ENCODE results near the gene SPATA2L. TPM values are rescaled to one million over a fixed set of nuclear protein-coding genes. Genes with fewer than 3 reads are reported as not detected.

The SPATA2L gene
- total RNA-seq, 4 donors from 2014 or later, result 10.7 to 33.6 (median 16.1) TPM

DNA sequence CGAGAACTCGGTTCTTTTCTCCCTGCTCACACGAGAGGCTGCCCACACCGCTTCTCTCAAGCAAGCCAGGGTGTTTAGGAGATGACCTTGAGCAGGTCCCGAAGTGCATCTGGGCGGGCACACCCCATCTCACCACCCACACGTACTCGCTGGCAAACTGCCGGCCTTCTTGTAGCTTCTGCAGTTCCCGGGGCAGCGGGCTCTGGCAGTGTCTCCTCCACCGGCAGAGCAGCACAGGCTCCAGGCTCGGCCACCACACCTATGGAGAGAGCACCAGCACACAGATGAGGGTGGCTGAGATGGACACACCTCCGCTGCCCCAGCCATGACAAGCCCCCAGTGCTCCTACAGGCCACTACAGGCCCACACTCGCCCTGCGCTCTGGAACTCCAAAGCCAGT, 43.3 kb upstream of the SPATA2L start:
- H3K27ac ChIP-seq, result no peak overlapping the region
- TF ChIP-seq, protein P1, sequence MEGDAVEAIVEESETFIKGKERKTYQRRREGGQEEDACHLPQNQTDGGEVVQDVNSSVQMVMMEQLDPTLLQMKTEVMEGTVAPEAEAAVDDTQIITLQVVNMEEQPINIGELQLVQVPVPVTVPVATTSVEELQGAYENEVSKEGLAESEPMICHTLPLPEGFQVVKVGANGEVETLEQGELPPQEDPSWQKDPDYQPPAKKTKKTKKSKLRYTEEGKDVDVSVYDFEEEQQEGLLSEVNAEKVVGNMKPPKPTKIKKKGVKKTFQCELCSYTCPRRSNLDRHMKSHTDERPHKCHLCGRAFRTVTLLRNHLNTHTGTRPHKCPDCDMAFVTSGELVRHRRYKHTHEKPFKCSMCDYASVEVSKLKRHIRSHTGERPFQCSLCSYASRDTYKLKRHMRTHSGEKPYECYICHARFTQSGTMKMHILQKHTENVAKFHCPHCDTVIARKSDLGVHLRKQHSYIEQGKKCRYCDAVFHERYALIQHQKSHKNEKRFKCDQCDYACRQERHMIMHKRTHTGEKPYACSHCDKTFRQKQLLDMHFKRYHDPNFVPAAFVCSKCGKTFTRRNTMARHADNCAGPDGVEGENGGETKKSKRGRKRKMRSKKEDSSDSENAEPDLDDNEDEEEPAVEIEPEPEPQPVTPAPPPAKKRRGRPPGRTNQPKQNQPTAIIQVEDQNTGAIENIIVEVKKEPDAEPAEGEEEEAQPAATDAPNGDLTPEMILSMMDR (IDR thresholded peaks at IDR 0.05), result no peak
- TF ChIP-seq EP300 (IDR thresholded peaks at IDR 0.05) (no peak), POLR2A (IDR thresholded peaks at IDR 0.05) (no peak)
- no peaks in the 10 kb centered on the region for H3K27me3 ChIP-seq
- no peak overlapping the region for H3K4me3 ChIP-seq
- H3K36me3 ChIP-seq, result peaks cover 0 to 18% (median 0%) of the 10 kb centered on the region in 3 donors
- H3K9me3 ChIP-seq, result no peaks in the 10 kb centered on the region
- 90 to 94% methylated on average over 16 of the region's 16 CpGs for WGBS, 2 donors
- no peak for DNase-seq (ENCODE audit: low spot score in 2 of 2)
- peaks cover 0 to 8% (median 2%) of the 10 kb centered on the region in 4 donors for H3K4me1 ChIP-seq

DNA sequence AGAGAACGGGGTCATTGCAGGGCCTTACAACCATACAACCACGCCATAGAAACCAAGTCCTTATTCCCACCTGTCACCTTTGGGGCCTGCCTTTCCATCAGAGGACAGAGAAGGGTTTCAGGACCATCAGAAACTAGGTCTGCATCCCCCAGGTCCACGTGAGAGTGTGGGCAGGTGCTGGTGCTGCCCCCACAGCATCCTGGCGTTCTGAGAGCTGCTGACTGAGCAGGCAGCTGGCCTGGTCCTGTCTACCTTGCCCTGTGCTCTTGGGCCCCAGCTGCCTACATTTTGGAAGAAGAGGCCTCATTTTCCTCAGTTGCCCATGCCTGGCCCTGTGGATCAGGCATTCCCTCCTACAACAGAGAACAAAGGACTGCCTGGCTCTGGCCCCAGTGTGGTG, 41.4 kb upstream of the SPATA2L start:
- DNase-seq (ENCODE audit: low spot score in 2 of 2), result no peak
- WGBS, 2 donors, result 74 to 76% methylated on average over 4 of the region's 4 CpGs
- Histone ChIP-seq H3K27ac (no peak overlapping the region), H3K4me1 (peaks cover 0 to 8% (median 2%) of the 10 kb centered on the region in 4 donors), H3K9me3 (no peaks in the 10 kb centered on the region), H3K27me3 (no peaks in the 10 kb centered on the region), H3K36me3 (peaks cover 2 to 37% (median 16%) of the 10 kb centered on the region in 3 donors), H3K4me3 (no peak overlapping the region)
- TF ChIP-seq POLR2A (IDR thresholded peaks at IDR 0.05), result no peak
- TF ChIP-seq, protein P1 (IDR thresholded peaks at IDR 0.05), result no peak
- TF ChIP-seq EP300 (IDR thresholded peaks at IDR 0.05), result no peak

DNA sequence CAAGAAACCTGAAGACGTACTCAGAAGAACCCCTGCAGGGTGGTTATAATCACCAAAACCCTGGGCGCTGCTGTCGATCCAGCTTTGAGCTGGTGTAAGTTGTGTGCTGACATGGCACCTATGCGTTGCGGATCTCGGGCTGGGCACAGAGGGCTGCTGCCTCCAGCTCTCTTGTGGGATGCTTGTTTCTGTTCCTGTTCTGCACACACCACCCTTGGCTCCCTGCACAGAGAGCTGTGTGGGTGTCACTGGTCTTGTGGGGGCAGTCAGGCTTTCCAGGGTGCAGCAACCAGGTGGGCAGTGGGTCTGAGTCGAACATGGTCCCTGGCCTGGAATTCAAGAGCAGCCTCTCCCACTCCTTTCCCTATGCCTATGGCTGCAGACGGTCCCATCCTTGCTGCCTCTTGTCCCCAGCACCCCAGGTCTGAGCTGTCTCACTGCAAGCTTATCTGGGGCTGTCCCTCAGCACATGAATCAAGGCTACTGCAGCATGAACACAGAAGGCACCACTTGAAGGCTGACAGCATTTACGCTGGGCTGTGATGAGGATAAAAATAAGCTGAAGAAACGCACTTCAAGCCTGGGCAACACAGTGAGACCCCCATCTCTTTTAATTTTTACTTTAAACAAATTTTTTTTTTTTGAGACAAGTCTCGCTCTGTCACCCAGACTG, 40.0 kb upstream of the SPATA2L start:
- Histone ChIP-seq H3K27ac (no peak overlapping the region), H3K36me3 (peaks cover 8 to 52% (median 20%) of the 10 kb centered on the region in 3 donors), H3K9me3 (no peaks in the 10 kb centered on the region), H3K27me3 (no peaks in the 10 kb centered on the region), H3K4me1 (peaks cover 0 to 4% (median 0%) of the 10 kb centered on the region in 4 donors), H3K4me3 (no peak overlapping the region)
- TF ChIP-seq POLR2A (IDR thresholded peaks at IDR 0.05), result no peak
- DNase-seq (ENCODE audit: low spot score in 2 of 2), result no peak
- WGBS, 2 donors, result 69 to 80% methylated on average over 11 of the region's 11 CpGs

DNA sequence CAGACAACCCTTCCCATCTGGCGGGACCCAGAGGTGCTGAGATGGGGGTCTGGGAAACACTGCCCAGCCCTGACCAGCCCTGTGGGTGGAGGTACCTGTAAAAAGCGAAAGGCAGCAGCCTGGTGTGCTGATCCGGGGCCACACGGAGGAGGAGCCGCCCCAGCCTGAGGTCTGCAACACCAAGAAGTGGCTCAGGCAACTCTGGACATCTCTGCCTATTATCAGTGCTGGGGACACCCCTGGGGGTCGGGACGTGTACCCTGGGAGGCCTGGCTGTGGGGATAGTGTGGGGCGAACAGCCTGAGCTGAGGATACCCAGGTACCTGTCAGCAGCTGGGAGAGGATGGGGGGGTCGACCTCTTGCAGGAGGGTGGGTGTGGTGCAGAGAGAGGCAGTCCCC, 37.9 kb upstream of the SPATA2L start:
- Histone ChIP-seq H3K36me3 (peaks cover 8 to 73% (median 31%) of the 10 kb centered on the region in 3 donors), H3K27me3 (no peaks in the 10 kb centered on the region), H3K9me3 (no peaks in the 10 kb centered on the region), H3K27ac (no peak overlapping the region), H3K4me1 (peaks cover 0 to 4% (median 0%) of the 10 kb centered on the region in 4 donors), H3K4me3 (no peak overlapping the region)
- TF ChIP-seq, protein P1 (IDR thresholded peaks at IDR 0.05), result no peak
- TF ChIP-seq POLR2A (IDR thresholded peaks at IDR 0.05) (no peak), EP300 (IDR thresholded peaks at IDR 0.05) (no peak)
- WGBS, 2 donors, result 89 to 93% methylated on average over 4 to 9 of the region's 9 CpGs
- DNase-seq (ENCODE audit: low spot score in 2 of 2), result no peak

DNA sequence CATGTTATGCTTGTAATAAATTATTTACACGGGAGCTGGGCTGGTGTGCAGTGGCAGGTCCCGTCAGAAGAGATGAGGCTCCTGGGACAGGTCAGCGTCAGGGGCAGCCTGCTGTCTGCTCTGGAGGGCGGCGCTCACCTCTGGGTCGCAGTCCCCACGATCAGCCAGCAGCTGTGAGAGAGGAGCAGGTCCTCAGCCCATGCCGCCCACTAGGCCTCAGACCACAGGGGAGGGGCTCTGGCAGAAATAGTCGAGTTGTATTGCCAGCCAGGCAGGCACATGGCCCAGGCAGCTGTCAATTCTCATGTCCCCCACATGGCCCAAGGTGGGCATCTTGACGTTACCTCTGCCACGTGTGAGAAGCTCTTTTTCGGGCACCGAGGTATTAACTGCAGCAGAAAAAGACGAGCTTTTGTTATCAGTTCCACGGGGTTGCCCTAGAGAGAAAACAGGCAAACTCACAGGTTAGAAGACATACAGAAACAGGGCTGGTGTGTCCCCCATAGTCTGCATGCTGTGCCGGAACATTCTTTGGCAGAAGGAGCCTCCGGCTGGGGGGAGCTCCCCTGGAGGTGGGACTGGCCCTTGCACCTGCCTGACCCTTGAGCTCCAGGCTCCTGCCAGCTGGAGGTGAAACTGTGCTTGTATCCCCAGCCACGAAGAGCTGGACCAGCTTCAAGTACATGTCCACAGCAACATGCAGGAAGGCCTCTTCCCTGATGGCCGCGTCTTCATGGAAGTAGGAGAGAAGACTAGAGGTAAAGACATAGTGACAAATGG, 37.2 kb upstream of the SPATA2L start:
- Histone ChIP-seq H3K4me1 (peaks cover 0 to 4% (median 0%) of the 10 kb centered on the region in 4 donors), H3K36me3 (peaks cover 8 to 79% (median 37%) of the 10 kb centered on the region in 3 donors), H3K4me3 (no peak overlapping the region), H3K27ac (no peak overlapping the region), H3K27me3 (no peaks in the 10 kb centered on the region), H3K9me3 (no peaks in the 10 kb centered on the region)
- 74 to 78% methylated on average over 16 to 20 of the region's 20 CpGs for WGBS, 2 donors
- no peak for TF ChIP-seq EP300 (IDR thresholded peaks at IDR 0.05)
- TF ChIP-seq, protein P1 (IDR thresholded peaks at IDR 0.05), result no peak
- no peak for TF ChIP-seq POLR2A (IDR thresholded peaks at IDR 0.05)
- DNase-seq (ENCODE audit: low spot score in 2 of 2), result no peak

All from tibial nerve (tissue), 4 donors.